ENCODE measurements around the gene KIAA1671. TPM values are rescaled to one million over a fixed set of nuclear protein-coding genes. Genes with fewer than 3 reads are reported as not detected.

The KIAA1671 gene
- total RNA-seq, 4 donors from 2014 or later: 20.9 to 41.8 (median 28.4) TPM

DNA sequence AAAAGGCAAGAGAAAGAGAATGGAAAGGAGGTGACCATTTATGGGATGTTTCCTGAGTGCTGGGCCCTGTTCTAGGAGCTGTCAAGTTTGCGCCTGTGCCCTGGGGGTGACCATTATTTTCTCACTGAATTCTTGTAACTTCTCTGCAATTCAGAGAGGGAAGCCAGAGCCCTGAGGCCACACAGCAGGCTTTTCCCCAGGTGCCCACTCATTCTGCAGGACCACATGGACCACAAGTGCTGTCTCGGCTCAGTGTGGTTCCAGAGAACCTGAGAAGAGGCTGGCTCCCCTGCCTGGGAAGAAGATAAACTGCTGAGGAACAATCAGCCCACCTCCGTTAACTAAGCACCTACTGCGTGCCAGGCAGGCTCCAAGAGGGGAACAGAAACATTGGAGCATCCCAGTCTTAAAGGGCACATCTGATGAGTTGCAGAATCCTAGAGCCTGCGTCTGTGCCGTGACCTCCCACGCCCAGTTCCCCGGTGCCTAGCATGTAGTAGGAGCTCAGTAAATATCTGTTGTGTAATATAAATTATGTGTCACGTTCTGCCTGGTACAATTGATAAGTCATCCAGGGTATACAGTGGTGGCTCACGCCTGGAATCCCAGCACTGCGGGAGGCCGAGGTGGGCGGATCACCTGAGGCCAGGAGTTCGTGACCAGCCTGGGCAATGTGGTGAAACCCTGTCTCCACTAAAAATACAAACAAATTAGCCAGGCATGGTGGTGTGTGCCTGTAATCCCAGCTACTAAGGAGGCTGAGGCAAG is 215.5 kb downstream of the KIAA1671 start:
- TF ChIP-seq, protein P1, sequence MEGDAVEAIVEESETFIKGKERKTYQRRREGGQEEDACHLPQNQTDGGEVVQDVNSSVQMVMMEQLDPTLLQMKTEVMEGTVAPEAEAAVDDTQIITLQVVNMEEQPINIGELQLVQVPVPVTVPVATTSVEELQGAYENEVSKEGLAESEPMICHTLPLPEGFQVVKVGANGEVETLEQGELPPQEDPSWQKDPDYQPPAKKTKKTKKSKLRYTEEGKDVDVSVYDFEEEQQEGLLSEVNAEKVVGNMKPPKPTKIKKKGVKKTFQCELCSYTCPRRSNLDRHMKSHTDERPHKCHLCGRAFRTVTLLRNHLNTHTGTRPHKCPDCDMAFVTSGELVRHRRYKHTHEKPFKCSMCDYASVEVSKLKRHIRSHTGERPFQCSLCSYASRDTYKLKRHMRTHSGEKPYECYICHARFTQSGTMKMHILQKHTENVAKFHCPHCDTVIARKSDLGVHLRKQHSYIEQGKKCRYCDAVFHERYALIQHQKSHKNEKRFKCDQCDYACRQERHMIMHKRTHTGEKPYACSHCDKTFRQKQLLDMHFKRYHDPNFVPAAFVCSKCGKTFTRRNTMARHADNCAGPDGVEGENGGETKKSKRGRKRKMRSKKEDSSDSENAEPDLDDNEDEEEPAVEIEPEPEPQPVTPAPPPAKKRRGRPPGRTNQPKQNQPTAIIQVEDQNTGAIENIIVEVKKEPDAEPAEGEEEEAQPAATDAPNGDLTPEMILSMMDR (IDR thresholded peaks at IDR 0.05): no peak
- TF ChIP-seq POLR2A (IDR thresholded peaks at IDR 0.05) (no peak), POLR2AphosphoS5 (IDR thresholded peaks at IDR 0.05) (no peak), EP300 (IDR thresholded peaks at IDR 0.05) (no peak)
- H3K36me3 ChIP-seq: peaks cover 0 to 26% of the 10 kb centered on the region in 2 donors
- no peak overlapping the region for H3K27ac ChIP-seq
- no peak overlapping the region for H3K4me3 ChIP-seq
- 40 to 100% methylated on average over 1 to 2 of the region's 14 CpGs for WGBS, 2 donors (ENCODE audit: low coverage in 1 of 2)
- ATAC-seq: no peak
- H3K9me3 ChIP-seq: no peaks in the 10 kb centered on the region
- no peaks in the 10 kb centered on the region for H3K27me3 ChIP-seq
- H3K4me1 ChIP-seq: peaks cover 0 to 33% (median 7%) of the 10 kb centered on the region in 3 donors

DNA sequence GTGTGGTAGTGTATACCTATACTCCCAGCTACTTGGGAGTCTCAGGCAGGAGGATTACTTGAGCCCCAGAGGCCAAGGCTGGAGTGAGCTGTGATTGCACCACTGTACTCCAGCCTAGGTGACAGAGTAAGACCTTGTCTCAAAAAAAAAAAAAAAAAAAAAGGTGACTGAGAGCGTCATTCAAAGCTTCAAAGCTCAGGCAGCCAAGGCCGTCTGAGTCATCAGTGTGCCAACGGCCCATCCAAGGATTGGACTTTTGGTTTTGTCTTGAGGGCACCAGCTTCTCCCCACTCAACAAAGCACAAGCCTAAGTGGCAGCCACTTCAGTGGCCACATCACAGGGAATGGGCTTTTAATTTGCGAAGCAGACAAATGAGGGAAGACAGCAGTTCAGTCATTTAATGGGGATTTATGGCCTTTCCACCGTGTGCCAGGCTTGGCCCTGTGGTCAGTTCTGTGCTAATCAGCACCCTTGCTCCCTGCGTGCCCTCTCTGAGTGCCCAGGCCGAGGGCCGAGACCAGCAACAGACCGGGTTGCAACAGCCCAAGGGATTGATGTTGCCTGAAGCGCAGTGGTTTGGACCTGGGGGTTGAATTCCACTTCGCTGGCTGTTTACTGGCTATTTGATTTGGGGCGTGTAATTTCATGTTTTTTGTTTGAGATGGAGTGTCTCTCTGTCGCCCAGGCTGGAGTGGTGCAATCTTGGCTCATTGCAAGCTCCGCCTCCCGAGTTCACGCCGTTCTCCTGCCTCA is 216.9 kb downstream of the KIAA1671 start:
- ATAC-seq: no peak
- 85 to 90% methylated on average over 9 to 10 of the region's 17 CpGs for WGBS, 2 donors (ENCODE audit: low coverage in 1 of 2)
- Histone ChIP-seq H3K27ac (no peak overlapping the region), H3K27me3 (no peaks in the 10 kb centered on the region), H3K9me3 (no peaks in the 10 kb centered on the region), H3K4me3 (no peak overlapping the region), H3K36me3 (peaks cover 0 to 38% of the 10 kb centered on the region in 2 donors), H3K4me1 (peaks cover 0 to 22% (median 7%) of the 10 kb centered on the region in 3 donors)
- no peak for TF ChIP-seq EP300 (IDR thresholded peaks at IDR 0.05)
- no peak for TF ChIP-seq POLR2AphosphoS5 (IDR thresholded peaks at IDR 0.05)
- TF ChIP-seq POLR2A (IDR thresholded peaks at IDR 0.05): no peak
- TF ChIP-seq, protein P1 (IDR thresholded peaks at IDR 0.05): no peak

DNA sequence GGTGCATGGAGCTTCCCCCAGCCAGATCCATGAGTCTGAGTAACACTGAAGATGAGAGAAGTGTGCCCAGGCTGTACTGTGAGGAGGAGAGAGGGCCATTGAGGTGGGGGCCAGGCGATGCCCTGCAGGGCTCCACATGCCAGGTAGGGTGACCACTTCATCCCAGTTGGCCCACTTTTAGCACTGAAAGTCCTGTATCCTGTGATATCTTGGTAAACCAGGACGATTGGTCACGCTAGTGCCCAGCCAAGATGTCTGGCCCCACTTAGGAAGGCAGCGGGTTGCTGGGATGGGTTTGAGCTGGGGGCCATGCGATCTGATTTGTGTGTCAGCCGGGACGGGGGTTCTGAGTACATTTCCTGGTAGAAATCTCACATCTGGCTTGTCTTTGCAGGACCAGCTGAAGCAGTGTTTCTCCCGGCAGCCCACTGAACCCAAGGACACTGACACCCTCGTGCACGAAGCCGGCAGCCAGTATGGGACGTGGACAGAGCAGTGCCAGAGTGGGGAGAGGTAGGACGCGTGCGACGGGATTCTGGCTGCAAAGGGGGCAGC is 218.0 kb downstream of the KIAA1671 start:
- 78 to 90% methylated on average over 5 to 10 of the region's 16 CpGs for WGBS, 2 donors (ENCODE audit: low coverage in 1 of 2)
- TF ChIP-seq EP300 (IDR thresholded peaks at IDR 0.05) (no peak), POLR2AphosphoS5 (IDR thresholded peaks at IDR 0.05) (no peak), POLR2A (IDR thresholded peaks at IDR 0.05) (no peak)
- TF ChIP-seq, protein P1 (IDR thresholded peaks at IDR 0.05): no peak
- Histone ChIP-seq H3K36me3 (peaks cover 0 to 48% of the 10 kb centered on the region in 2 donors), H3K9me3 (no peaks in the 10 kb centered on the region), H3K27ac (no peak overlapping the region), H3K4me3 (no peak overlapping the region), H3K27me3 (no peaks in the 10 kb centered on the region), H3K4me1 (peaks cover 0 to 13% (median 1%) of the 10 kb centered on the region in 3 donors)
- ATAC-seq: no peak

DNA sequence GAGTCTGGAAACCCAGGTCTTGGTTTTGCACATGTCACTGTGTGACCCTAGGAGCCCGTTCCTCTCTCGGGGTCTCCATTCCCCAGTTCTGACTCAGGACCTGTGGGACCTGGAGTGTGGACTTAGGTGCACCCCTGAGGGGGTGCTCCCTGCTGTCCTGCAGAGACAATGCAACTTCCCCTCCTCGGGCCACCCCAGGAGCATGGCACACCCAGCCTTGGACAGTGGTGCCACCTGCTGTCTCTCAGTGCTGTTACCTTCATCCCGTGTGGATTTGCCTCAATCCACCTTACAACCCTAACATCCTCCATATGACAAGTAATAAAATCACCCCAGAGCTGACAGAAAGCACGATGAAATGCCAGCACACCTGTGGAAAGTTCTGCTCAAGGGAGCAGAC is 219.6 kb downstream of the KIAA1671 start:
- TF ChIP-seq, protein P1 (IDR thresholded peaks at IDR 0.05): peak in 3 of 4 experiments; percentile 61 to 73 (median 67)
- no peak for TF ChIP-seq POLR2A (IDR thresholded peaks at IDR 0.05)
- Histone ChIP-seq H3K4me3 (no peak overlapping the region), H3K9me3 (no peaks in the 10 kb centered on the region), H3K4me1 (no peaks in the 10 kb centered on the region), H3K36me3 (peaks cover 0 to 65% of the 10 kb centered on the region in 2 donors), H3K27ac (no peak overlapping the region), H3K27me3 (no peaks in the 10 kb centered on the region)
- WGBS, 2 donors (ENCODE audit: low coverage in 1 of 2): 53% methylated on average over 2 of the region's 5 CpGs; no CpG with 5 or more reads in 1 of the 2 donors
- ATAC-seq: peak; percentile 42

Data from gastroesophageal sphincter (tissue), 4 donors.